C4-2B (cell line): ENCODE results near the gene ALDOA.
A peak's percentile ranks its signal among the peaks of the same experiment; 100 is the strongest.
"Not testable (repeated sequence)": the region's sequence is repeated elsewhere in the genome, so short reads cannot be mapped to it uniquely, and the experiment has no call there.

Experiments used
- H3K27ac ChIP-seq: fragments of 450-650 bp; 2 replicates; pipeline ENCODE4 v1.5.1; 2017
- ZFX ChIP-seq: fragments of 450-650 bp; IDR thresholded peaks from 2 replicates; pipeline ENCODE4 v1.6.1; 2017
- TF ChIP-seq, protein P1 (sequence below): fragments of 450-650 bp; conservative IDR thresholded peaks from 2 replicates; pipeline ENCODE4 v1.5.1; 2017; ENCODE audit warnings: mild to moderate bottlenecking

The ALDOA gene

DNA sequence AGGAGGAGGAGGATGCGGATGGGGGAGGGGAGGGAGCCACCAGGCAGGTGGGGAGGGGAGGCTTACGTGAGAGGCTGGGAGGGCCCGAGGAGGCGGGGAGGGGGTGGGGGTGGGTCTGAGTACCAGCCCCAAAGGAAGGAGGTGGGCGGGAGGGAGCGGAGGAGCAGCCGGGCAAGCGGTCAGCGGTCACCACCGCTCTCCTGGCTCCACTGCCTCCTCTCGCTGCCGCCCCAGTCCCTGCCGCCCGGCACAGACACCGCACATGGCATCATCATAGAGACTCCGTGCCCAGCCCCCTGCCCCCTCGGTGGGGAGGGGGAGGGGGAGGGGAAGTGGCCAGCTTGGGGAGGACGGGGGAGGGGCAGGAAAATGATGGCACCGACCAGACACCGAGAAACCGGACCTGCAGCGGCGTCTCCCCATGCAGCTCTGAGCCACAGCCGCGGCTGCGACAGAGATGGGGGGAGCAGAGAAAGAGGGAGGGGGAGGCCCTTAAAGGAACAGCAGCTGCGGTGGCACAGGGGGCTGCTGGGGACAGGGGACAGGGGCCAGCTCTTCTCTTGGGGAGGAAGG, 34.6 kb upstream of the ALDOA start, which contains the start of gene TLCD3B:
TLCD3B (minus strand) TSS at position 431 of the 573 bp plus-strand sequence. CDS start 744 bp downstream, outside the sequence.
- TF ChIP-seq, protein P1, sequence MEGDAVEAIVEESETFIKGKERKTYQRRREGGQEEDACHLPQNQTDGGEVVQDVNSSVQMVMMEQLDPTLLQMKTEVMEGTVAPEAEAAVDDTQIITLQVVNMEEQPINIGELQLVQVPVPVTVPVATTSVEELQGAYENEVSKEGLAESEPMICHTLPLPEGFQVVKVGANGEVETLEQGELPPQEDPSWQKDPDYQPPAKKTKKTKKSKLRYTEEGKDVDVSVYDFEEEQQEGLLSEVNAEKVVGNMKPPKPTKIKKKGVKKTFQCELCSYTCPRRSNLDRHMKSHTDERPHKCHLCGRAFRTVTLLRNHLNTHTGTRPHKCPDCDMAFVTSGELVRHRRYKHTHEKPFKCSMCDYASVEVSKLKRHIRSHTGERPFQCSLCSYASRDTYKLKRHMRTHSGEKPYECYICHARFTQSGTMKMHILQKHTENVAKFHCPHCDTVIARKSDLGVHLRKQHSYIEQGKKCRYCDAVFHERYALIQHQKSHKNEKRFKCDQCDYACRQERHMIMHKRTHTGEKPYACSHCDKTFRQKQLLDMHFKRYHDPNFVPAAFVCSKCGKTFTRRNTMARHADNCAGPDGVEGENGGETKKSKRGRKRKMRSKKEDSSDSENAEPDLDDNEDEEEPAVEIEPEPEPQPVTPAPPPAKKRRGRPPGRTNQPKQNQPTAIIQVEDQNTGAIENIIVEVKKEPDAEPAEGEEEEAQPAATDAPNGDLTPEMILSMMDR: no peak
- no peak for TF ChIP-seq ZFX

GRCh38 chr16:30031477-30031918, 34.1 kb upstream of the ALDOA start:
- H3K27ac ChIP-seq: no peak overlapping the region
- no peak for TF ChIP-seq ZFX
- TF ChIP-seq, protein P1: no peak

More for the DNA sequence above, 34.6 kb upstream of the ALDOA start, which contains the start of gene TLCD3B:
- H3K27ac ChIP-seq: no peak within 1 kb of the TSS

DNA sequence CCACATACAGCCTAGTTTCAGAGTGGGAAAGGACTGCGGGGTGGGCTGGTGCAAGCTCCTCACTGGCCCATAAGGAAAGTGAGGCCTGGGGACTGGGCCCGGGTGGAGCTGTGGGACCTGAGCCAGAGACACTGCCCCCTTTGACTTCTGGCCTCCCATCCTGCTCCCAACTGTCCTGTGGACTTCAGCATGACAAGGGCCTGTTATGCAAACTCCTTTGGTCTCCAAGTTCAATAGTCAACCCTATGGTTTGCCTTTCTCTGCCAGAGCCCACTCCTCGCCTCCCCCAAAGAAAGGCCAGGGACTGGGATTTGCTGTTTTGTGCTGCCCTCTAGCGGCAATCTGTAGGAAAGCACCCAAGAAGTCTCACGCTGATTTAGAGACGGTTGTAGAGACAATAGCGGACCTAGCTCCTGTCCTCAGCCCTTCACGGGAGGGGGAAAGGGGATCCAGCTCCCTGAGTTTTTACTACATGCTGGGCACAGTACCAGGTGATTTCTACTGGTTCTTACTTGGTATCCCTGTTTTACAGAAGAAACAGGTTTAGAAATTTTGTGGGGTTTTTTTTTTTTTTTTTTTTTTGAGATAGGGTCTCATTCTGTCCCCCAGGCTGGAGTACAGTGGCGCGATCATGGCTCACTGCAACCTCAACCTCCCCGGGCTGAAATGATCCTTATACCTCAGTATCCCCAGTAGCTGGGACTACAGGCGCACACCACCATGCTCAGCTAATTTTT, 33.3 kb upstream of the ALDOA start:
- no peak for TF ChIP-seq ZFX
- TF ChIP-seq, protein P1: peak; percentile 88
- H3K27ac ChIP-seq: no peak overlapping the region

DNA sequence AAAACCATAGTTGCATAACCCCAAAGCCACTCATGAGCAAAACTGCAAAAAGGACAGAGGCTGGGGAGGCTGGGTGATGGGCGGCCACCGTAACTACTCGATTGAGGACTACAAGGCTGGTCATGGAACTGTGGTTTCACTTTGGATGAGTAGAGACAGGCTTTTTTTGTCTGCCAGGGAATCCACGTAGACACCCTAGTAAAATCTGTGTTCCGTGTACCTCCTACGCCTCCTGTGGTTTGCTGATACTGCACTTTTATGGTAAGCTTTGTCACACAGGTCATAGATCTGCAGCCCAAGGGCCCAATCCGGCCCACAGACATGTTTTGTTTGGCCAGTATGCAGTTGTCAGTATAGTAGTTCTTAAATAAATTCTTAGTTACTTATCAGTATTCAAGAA, 32.3 kb upstream of the ALDOA start:
- H3K27ac ChIP-seq: no peak overlapping the region
- TF ChIP-seq, protein P1: no peak
- TF ChIP-seq ZFX: no peak

- TF ChIP-seq, protein P1: no peak
- TF ChIP-seq ZFX: no peak
Observed at GRCh38 chr16:30040221-30040620, 25.3 kb upstream of the ALDOA start.

GRCh38 chr16:30040690-30041089, 24.9 kb upstream of the ALDOA start:
- not testable (repeated sequence) for H3K27ac ChIP-seq

More at GRCh38 chr16:30040221-30040620, 25.3 kb upstream of the ALDOA start:
- no peak overlapping the region for H3K27ac ChIP-seq

GRCh38 chr16:30041841-30042240, 23.7 kb upstream of the ALDOA start:
- TF ChIP-seq, protein P1: no peak; the same call in 1 of the 2 replicates
- no peak for TF ChIP-seq ZFX
- no peak overlapping the region for H3K27ac ChIP-seq
